H1 (cell line): Measurements from ENCODE around the gene SLC22A2. TPM values are rescaled to one million over a fixed set of nuclear protein-coding genes. Genes with fewer than 3 reads are reported as not detected.

Experiments
- CTCF ChIA-PET: fragments of 300-600 bp; sonication (Branson Sonifier 250); formaldehyde crosslinking; loops from one replicate; lab custom pipeline; 2021; ENCODE audit not compliant: partially characterized antibody; lab: Charles Lee
- POLR2A ChIA-PET: fragments of 300-600 bp; sonication (Branson Sonifier 250); formaldehyde crosslinking; loops from one replicate; lab custom pipeline; 2021; ENCODE audit warnings: inconsistent platforms; ENCODE audit not compliant: partially characterized antibody; lab: Charles Lee
- DNase-seq, 2 experiments: peaks; one replicate each; pipeline versions ENCODE4 v3.0.0 to v3.0.0-alpha.2; 2010 to 2022; ENCODE audit warnings: low spot score in 2 of 2, low read depth in 1 of 2, mixed read lengths in 1 of 2
- FAIRE-seq: peaks from 2 replicates; lab custom pipeline; 2011; peaks lifted over from hg19 to GRCh38; lab: Jason Lieb, UNC
- H2AFZ ChIP-seq: 2 replicates; pipeline ENCODE4 v1.8.1; 2012; ENCODE audit warnings: low read length, inconsistent platforms
- H2AK5ac ChIP-seq: 2 replicates; pipeline ENCODE4 v1.6.1; 2013; ENCODE audit warnings: low read depth, low read length
- H2BK120ac ChIP-seq: replicated peaks from 2 replicates; pipeline ENCODE3; 2013; ENCODE audit warnings: low read depth, low read length, inconsistent platforms
- H2BK12ac ChIP-seq: 2 replicates; pipeline ENCODE4 v1.6.1; 2013; ENCODE audit warnings: low read depth, low read length
- H2BK15ac ChIP-seq: 2 replicates; pipeline ENCODE4 v1.6.1; 2013; ENCODE audit warnings: low read length
- H2BK20ac ChIP-seq: 2 replicates; pipeline ENCODE4 v1.6.1; 2013; ENCODE audit warnings: low read length
- H2BK5ac ChIP-seq: 2 replicates; pipeline ENCODE4 v1.6.1; 2013; ENCODE audit warnings: low read depth, low read length
- H3K14ac ChIP-seq: 2 replicates; pipeline ENCODE4 v1.6.1; 2013; ENCODE audit warnings: inconsistent platforms; ENCODE audit not compliant: insufficient read length
- H3K18ac ChIP-seq: 2 replicates; pipeline ENCODE4 v1.6.1; 2013; ENCODE audit warnings: low read length; ENCODE audit errors: extremely low read depth
- H3K23ac ChIP-seq: 2 replicates; pipeline ENCODE4 v1.6.1; 2013; ENCODE audit warnings: inconsistent platforms; ENCODE audit not compliant: insufficient read length
- H3K23me2 ChIP-seq: 2 replicates; pipeline ENCODE4 v1.6.1; 2013; ENCODE audit warnings: low read depth, low read length
- H3K27ac ChIP-seq: 2 replicates; pipeline ENCODE4 v1.6.1; 2011; ENCODE audit warnings: low read depth, low read length, inconsistent platforms
- H3K27me3 ChIP-seq, 4 experiments: replicated peaks in 1 of 4; 1 replicate in 1 of 4; 2 replicates in 3 of 4; pipeline versions ENCODE4 v1.6.1 to v1.8.1; 2011 to 2013; ENCODE audit warnings: low read length in 3 of 4, mild to moderate bottlenecking in 3 of 4, inconsistent platforms in 2 of 4, mixed read lengths in 2 of 4, moderate library complexity in 1 of 4; ENCODE audit not compliant: control insufficient read depth in 3 of 4, insufficient read depth in 3 of 4; ENCODE audit errors: extremely low read depth in 1 of 4
- H3K36me3 ChIP-seq, 4 experiments: 2 replicates each; pipeline versions ENCODE4 v1.6.1 to v1.8.1; 2011 to 2013; ENCODE audit warnings: mild to moderate bottlenecking in 4 of 4, low read length in 3 of 4, moderate library complexity in 2 of 4, control low read depth in 1 of 4, inconsistent platforms in 1 of 4; ENCODE audit not compliant: insufficient read depth in 4 of 4, control insufficient read depth in 2 of 4
- H3K4ac ChIP-seq: replicated peaks from 2 replicates; pipeline ENCODE3; 2013; ENCODE audit warnings: low read length, low read depth, mixed read lengths, inconsistent platforms; ENCODE audit not compliant: insufficient read length
- H3K4me1 ChIP-seq, 4 experiments: replicated peaks in 1 of 4; 1 replicate in 1 of 4; 2 replicates in 3 of 4; pipeline versions ENCODE4 v1.6.1 to v1.8.1; 2011 to 2013; ENCODE audit warnings: low read length in 3 of 4, inconsistent platforms in 2 of 4, mixed read lengths in 1 of 4; ENCODE audit not compliant: insufficient read depth in 4 of 4, control insufficient read depth in 3 of 4
- H3K4me2 ChIP-seq, 2 experiments: 2 replicates each; pipeline versions ENCODE4 v1.6.1 to v1.8.1; 2011 to 2013; ENCODE audit warnings: low read depth in 2 of 2, low read length in 2 of 2, control low read depth in 1 of 2, inconsistent platforms in 1 of 2, mild to moderate bottlenecking in 1 of 2; ENCODE audit not compliant: insufficient read depth in 1 of 2
- H3K4me3 ChIP-seq, 4 experiments: fragments of 200-600, 300-600 bp in 1 of 4; sonication (generic), shearing (Covaris generic), sonication (Bioruptor Twin) in 1 of 4; 2 replicates each; pipeline versions ENCODE4 v1.5.1 to v1.8.1; 2011 to 2016; ENCODE audit warnings: low read length in 4 of 4, low read depth in 3 of 4, control low read depth in 2 of 4, inconsistent platforms in 2 of 4, mild to moderate bottlenecking in 2 of 4, mixed read lengths in 1 of 4, moderate library complexity in 1 of 4; ENCODE audit not compliant: insufficient read depth in 2 of 4; ENCODE audit errors: extremely low read depth in 1 of 4
- H3K56ac ChIP-seq: replicated peaks from 2 replicates; pipeline ENCODE3; 2013; ENCODE audit warnings: low read depth, mild to moderate bottlenecking, mixed read lengths, low read length, inconsistent platforms; ENCODE audit not compliant: insufficient read length
- H3K79me1 ChIP-seq: 2 replicates; pipeline ENCODE4 v1.6.1; 2013; ENCODE audit warnings: low read depth, low read length, control low read depth
- H3K79me2 ChIP-seq, 2 experiments: 2 replicates each; pipeline versions ENCODE4 v1.6.1 to v1.8.1; 2012 to 2013; ENCODE audit warnings: low read length in 2 of 2, mild to moderate bottlenecking in 2 of 2, inconsistent platforms in 1 of 2; ENCODE audit not compliant: insufficient read depth in 2 of 2, control insufficient read depth in 1 of 2
- H3K9ac ChIP-seq, 4 experiments: replicated peaks in 1 of 4; 1 replicate in 1 of 4; 2 replicates in 3 of 4; pipeline versions ENCODE4 v1.6.1 to v1.8.1; 2011 to 2013; ENCODE audit warnings: low read depth in 3 of 4, low read length in 3 of 4, control low read depth in 2 of 4, mild to moderate bottlenecking in 2 of 4, moderate library complexity in 2 of 4, inconsistent platforms in 1 of 4; ENCODE audit errors: extremely low read depth in 1 of 4
- H3K9me3 ChIP-seq, 2 experiments: 2 replicates each; pipeline versions ENCODE4 v1.6.1 to v1.8.1; 2012 to 2013; ENCODE audit warnings: mild to moderate bottlenecking in 2 of 2, moderate library complexity in 2 of 2, control low read depth in 1 of 2, inconsistent platforms in 1 of 2, low read depth in 1 of 2, low read length in 1 of 2, mixed read lengths in 1 of 2; ENCODE audit not compliant: insufficient read depth in 2 of 2
- H4K20me1 ChIP-seq, 2 experiments: replicated peaks in 1 of 2; 2 replicates each; pipeline versions ENCODE3 to v1.8.1; 2011 to 2013; ENCODE audit warnings: inconsistent platforms in 2 of 2, low read length in 2 of 2, mild to moderate bottlenecking in 1 of 2; ENCODE audit not compliant: insufficient read depth in 2 of 2, control insufficient read depth in 1 of 2
- H4K5ac ChIP-seq: 2 replicates; pipeline ENCODE4 v1.6.1; 2013; ENCODE audit warnings: low read length, low read depth, mixed read lengths, inconsistent platforms; ENCODE audit not compliant: insufficient read length
- H4K8ac ChIP-seq: 2 replicates; pipeline ENCODE4 v1.8.0; 2013; ENCODE audit warnings: mild to moderate bottlenecking, moderate library complexity, low read length, inconsistent platforms; ENCODE audit not compliant: insufficient read depth; ENCODE audit errors: extremely low read depth
- H4K91ac ChIP-seq: replicated peaks from 2 replicates; pipeline ENCODE3; 2013; ENCODE audit warnings: low read length, mixed read lengths, inconsistent platforms; ENCODE audit not compliant: insufficient read length
- BCL11A ChIP-seq, 2 experiments: IDR thresholded peaks; one replicate each; pipeline ENCODE4 v1.6.1; 2011; ENCODE audit warnings: low read depth in 2 of 2, low read length in 2 of 2, mild to moderate bottlenecking in 2 of 2
- CHD1 ChIP-seq: IDR thresholded peaks from 2 replicates; pipeline ENCODE4 v1.6.1; 2012; ENCODE audit warnings: low read depth, low read length, improper control_type of control experiment
- HDAC6 ChIP-seq: IDR thresholded peaks from one replicate; pipeline ENCODE4 v1.7.1; 2012; ENCODE audit warnings: low read depth, mild to moderate bottlenecking, inconsistent platforms, low read length, moderate library complexity
- NANOG ChIP-seq: IDR thresholded peaks from 2 replicates; pipeline ENCODE4 v1.6.1; 2011; ENCODE audit warnings: low read length, low read depth, mild to moderate bottlenecking, inconsistent platforms; ENCODE audit not compliant: insufficient read depth, poor library complexity, severe bottlenecking
- RBBP5 ChIP-seq: IDR thresholded peaks from 2 replicates; pipeline ENCODE4 v1.7.1; 2012; ENCODE audit warnings: low read depth, mild to moderate bottlenecking, inconsistent platforms, low read length, moderate library complexity, borderline replicate concordance
- SAP30 ChIP-seq: fragments of 300-600 bp; sonication (generic); IDR thresholded peaks from 2 replicates; pipeline ENCODE4 v1.7.1; 2012; ENCODE audit warnings: low read length, moderate library complexity, mild to moderate bottlenecking, inconsistent platforms; ENCODE audit not compliant: insufficient read depth, insufficient replicate concordance
- SIN3A ChIP-seq, 2 experiments: IDR thresholded peaks in 1 of 2; conservative IDR thresholded peaks in 1 of 2; 2 replicates each; pipeline ENCODE4 v1.6.1; 2011 to 2012; ENCODE audit warnings: low read length in 2 of 2, improper control_type of control experiment in 1 of 2, low read depth in 1 of 2, mild to moderate bottlenecking in 1 of 2
- SIX5 ChIP-seq: IDR thresholded peaks from 2 replicates; pipeline ENCODE4 v1.6.1; 2011; ENCODE audit warnings: mild to moderate bottlenecking, low read depth, low read length
- SP4 ChIP-seq: IDR thresholded peaks from 2 replicates; pipeline ENCODE4 v1.6.1; 2012; ENCODE audit warnings: low read length, inconsistent platforms
- TBP ChIP-seq: IDR thresholded peaks from 2 replicates; pipeline ENCODE4 v1.6.1; 2011; ENCODE audit warnings: low read depth, low read length, improper control_type of control experiment
- WGBS, 2 experiments: shearing (Covaris generic) in 1 of 2; methylation state at CpG; one replicate each; pipeline versions ENCODE4 v1.1.6 to v1.1.7; 2013 to 2015; ENCODE audit warnings: low lambda C conversion rate in 2 of 2, mixed read lengths in 2 of 2, inconsistent platforms in 1 of 2, low coverage in 1 of 2, missing lambda C conversion rate in 1 of 2; ENCODE audit not compliant: insufficient replicate concordance in 2 of 2, insufficient coverage in 1 of 2, insufficient read length in 1 of 2; ENCODE audit errors: extremely low coverage in 1 of 2, missing lambda C conversion rate in 1 of 2; 5-methylcytosine and 5-hydroxymethylcytosine counted together
- polyA plus RNA-seq, 7 experiments: library from polyadenylated mRNA; depleted of rRNA in 3 of 7; stranded (reverse) in 5 of 7; unstranded in 2 of 7; fragments of >200 nt in 5 of 7; fragments of 200-250 nt in 2 of 7; gene quantifications; 1 replicate in 5 of 7; 2 replicates in 1 of 7; 4 replicates in 1 of 7; pipeline versions ENCODE4 v1.2.1 to v1.2.3, GENCODE V29; 2011 to 2013; ENCODE audit warnings: missing spikeins in 2 of 7, mixed read lengths in 2 of 7
- total RNA-seq: library from RNA; stranded (reverse); fragmentation: NEBNext Ultra II Directional; extraction: Animal tissue kit (Norgen Biotek cat#: 25700); gene quantifications from 2 replicates; pipeline ENCODE4 v1.2.1, GENCODE V29; 2021

Gene SLC22A2
- total and polyA plus RNA-seq, 2 of the 8 experiments (the other 6 are each of a cell fraction or from before 2014, with no cell fraction given) = 0.23 to 1.4 TPM

DNA sequence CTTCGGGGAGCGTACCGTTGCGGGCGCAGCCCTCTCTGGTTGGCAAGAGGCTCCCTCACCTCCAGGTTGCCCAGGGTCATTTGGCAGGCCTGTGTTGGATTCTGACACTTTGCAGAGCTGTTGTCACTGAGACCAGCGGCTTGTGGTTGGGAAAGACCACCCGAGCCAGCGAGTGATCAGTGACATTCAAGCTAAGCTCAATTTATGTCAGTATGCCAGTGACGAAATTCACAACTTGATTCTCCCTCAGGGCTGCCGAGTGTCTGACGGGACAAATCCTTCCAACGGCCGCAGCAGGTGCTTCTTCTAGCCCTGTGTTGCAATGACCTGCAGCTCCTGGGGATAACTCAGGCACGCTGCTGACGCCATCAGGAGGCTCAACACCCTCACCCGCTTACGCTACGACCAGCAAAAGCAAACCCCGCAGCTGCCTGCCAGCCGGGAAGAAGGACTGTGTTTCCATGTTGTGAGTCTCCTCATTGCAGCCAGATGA, 16.9 kb upstream of the SLC22A2 start:
- H3K79me2 ChIP-seq = no peaks in the 10 kb centered on the region
- no peaks in the 10 kb centered on the region for H3K9me3 ChIP-seq
- no peak overlapping the region for H4K91ac ChIP-seq
- H3K9ac ChIP-seq = no peak overlapping the region
- DNase-seq (no peak), FAIRE-seq (no peak)
- H4K20me1 ChIP-seq = no peaks in the 10 kb centered on the region
- H2AFZ ChIP-seq = no peak overlapping the region
- TF ChIP-seq SAP30 = no peak
- no peak for TF ChIP-seq CHD1
- TF ChIP-seq BCL11A (IDR thresholded peaks at IDR 0.05; ENCODE audit: low read depth in 2 of 2, low read length in 2 of 2) = no peak
- no peak for TF ChIP-seq RBBP5
- TF ChIP-seq SIN3A (conservative IDR thresholded peaks at IDR 0.05 in 1 of 2, IDR thresholded peaks at IDR 0.05 in 1 of 2; ENCODE audit: low read depth in 1 of 2, low read length in 2 of 2) = no peak
- no peak for TF ChIP-seq SIX5
- no peak for TF ChIP-seq NANOG
- TF ChIP-seq SP4 = no peak
- no peak for TF ChIP-seq TBP
- TF ChIP-seq HDAC6 = no peak
- no peak overlapping the region for H3K27ac ChIP-seq
- no peaks in the 10 kb centered on the region for H3K79me1 ChIP-seq
- H3K4me2 ChIP-seq = no peak overlapping the region
- H4K8ac ChIP-seq = 0 out of 2 replicates have a peak overlapping the region, but pooled peaks have one; percentile 1
- H3K4me1 ChIP-seq = peaks cover 0 to 5% (median 0%) of the 10 kb centered on the region in 4 experiments; a peak in 2 of 7 replicates
- 0 out of 2 replicates have a peak overlapping the region, but pooled peaks have one; percentile 21 for H2BK20ac ChIP-seq
- no peak overlapping the region for H2BK15ac ChIP-seq
- H2AK5ac ChIP-seq = no peak overlapping the region
- no peaks in the 10 kb centered on the region for H3K23me2 ChIP-seq
- CTCF ChIA-PET = interaction anchor here (1.2 to 1.4 kb wide), 2 partner anchors 14 to 55 kb away, joined by 4 to 6 read pairs; no protein-coding TSS in a partner anchor
- H4K5ac ChIP-seq = no peak overlapping the region
- POLR2A ChIA-PET = no interaction called here
- H2BK12ac ChIP-seq = no peak overlapping the region; the same call in 1 of the 2 replicates
- no peak overlapping the region for H3K18ac ChIP-seq
- no peak overlapping the region for H2BK120ac ChIP-seq
- H3K4me3 ChIP-seq = no peak overlapping the region
- no peak overlapping the region for H3K23ac ChIP-seq
- no peak overlapping the region for H3K14ac ChIP-seq
- no peak overlapping the region for H3K56ac ChIP-seq
- H3K4ac ChIP-seq = no peak overlapping the region
- H3K27me3 ChIP-seq = no peaks in the 10 kb centered on the region
- H2BK5ac ChIP-seq = no peak overlapping the region
- 81% methylated on average over 20 of the region's 20 CpGs; no CpG with 5 or more reads in 1 of the 2 experiments for WGBS, 2 experiments
- no peaks in the 10 kb centered on the region for H3K36me3 ChIP-seq
